ENCODE results near the gene B4GALNT3. TPM values are rescaled to one million over a fixed set of nuclear protein-coding genes. Genes with fewer than 3 reads are reported as not detected.

Gene B4GALNT3
- total and polyA plus RNA-seq, 2 of the 13 experiments (the other 11 are each of a cell fraction or from before 2014, with no cell fraction given) = 3.2 to 4.4 TPM

- TF ChIP-seq NR2F2 (IDR thresholded peaks at IDR 0.05; ENCODE audit: borderline replicate concordance, low read depth) = peak; percentile 82
- no peak for TF ChIP-seq CENPX (CRISPR knock-in tag; IDR thresholded peaks at IDR 0.05)
- TF ChIP-seq REXO4 (CRISPR knock-in tag; IDR thresholded peaks at IDR 0.05; ENCODE audit: borderline replicate concordance) = no peak
- no peak for TF ChIP-seq GRHL1 (CRISPR knock-in tag; conservative IDR thresholded peaks at IDR 0.05)
- TF ChIP-seq SMARCE1 (IDR thresholded peaks at IDR 0.05; ENCODE audit: borderline replicate concordance) = no peak
- TF ChIP-seq TOE1 (CRISPR knock-in tag; IDR thresholded peaks at IDR 0.05) = no peak
- TF ChIP-seq ZNF737 (CRISPR knock-in tag; IDR thresholded peaks at IDR 0.05; ENCODE audit: borderline replicate concordance) = no peak
- TF ChIP-seq THAP7 (CRISPR knock-in tag; IDR thresholded peaks at IDR 0.05) = 0 out of 2 replicates have a peak, but pooled peaks have one; percentile 30
- no peak for TF ChIP-seq ZNF33A (CRISPR knock-in tag; IDR thresholded peaks at IDR 0.05; ENCODE audit: borderline replicate concordance)
- TF ChIP-seq RFX5 (IDR thresholded peaks at IDR 0.05; ENCODE audit: low read depth, low read length) = no peak
- peak; percentile 94 for TF ChIP-seq HNF4G (IDR thresholded peaks at IDR 0.05; ENCODE audit: borderline replicate concordance, low read depth, low read length)
- peak; percentile 98 for TF ChIP-seq HNF4G (CRISPR knock-in tag; IDR thresholded peaks at IDR 0.05; ENCODE audit: borderline replicate concordance, low read depth)
- no peak for TF ChIP-seq CAMTA2 (CRISPR knock-in tag; IDR thresholded peaks at IDR 0.05; ENCODE audit: borderline replicate concordance)
- TF ChIP-seq ZNF644 (CRISPR knock-in tag; IDR thresholded peaks at IDR 0.05; ENCODE audit: low read depth) = peak; percentile 88; the same call in 1 of the 2 replicates
- TF ChIP-seq ZGPAT (CRISPR knock-in tag; IDR thresholded peaks at IDR 0.05) = peak; percentile 70; the same call in 1 of the 2 replicates
- TF ChIP-seq ATAD3A (CRISPR knock-in tag; IDR thresholded peaks at IDR 0.05) = no peak
- peak; percentile 61 for TF ChIP-seq SKI (IDR thresholded peaks at IDR 0.05; ENCODE audit: partially characterized antibody)
- TF ChIP-seq SP140L (CRISPR knock-in tag; IDR thresholded peaks at IDR 0.05; ENCODE audit: borderline replicate concordance) = no peak
- TF ChIP-seq KLF6 (CRISPR knock-in tag; IDR thresholded peaks at IDR 0.05) = 0 out of 2 replicates have a peak, but pooled peaks have one; percentile 37
- peak; percentile 73; the same call in 1 of the 2 replicates for TF ChIP-seq KDM5B (CRISPR knock-in tag; IDR thresholded peaks at IDR 0.05; ENCODE audit: borderline replicate concordance)
- no peak for TF ChIP-seq ZNF256 (CRISPR knock-in tag; conservative IDR thresholded peaks at IDR 0.05)
- TF ChIP-seq MTF2 (CRISPR knock-in tag; IDR thresholded peaks at IDR 0.05; ENCODE audit: borderline replicate concordance) = no peak
- no peak for TF ChIP-seq CSRNP2 (CRISPR knock-in tag; conservative IDR thresholded peaks at IDR 0.05; ENCODE audit: low read depth)
- TF ChIP-seq SIX1 (CRISPR knock-in tag; IDR thresholded peaks at IDR 0.05; ENCODE audit: borderline replicate concordance) = peak; percentile 34; the same call in 1 of the 2 replicates
- no peak for TF ChIP-seq SAFB2 (CRISPR knock-in tag; IDR thresholded peaks at IDR 0.05; ENCODE audit: borderline replicate concordance, low read depth)
- TF ChIP-seq MAF1 (CRISPR knock-in tag; IDR thresholded peaks at IDR 0.05; ENCODE audit: borderline replicate concordance) = no peak
These were observed 123.6 kb downstream of the B4GALNT3 start (continued) for GRCh38 chr12:583251-583869.
